GM21786 (cell line): ENCODE results near the gene HS3ST2.

Experiments used
- ATAC-seq: cut with Tn5 transposase; IDR thresholded peaks from one replicate; pipeline ENCODE4 v1.9.1; 2021; ENCODE audit not compliant: unreplicated experiment

Gene HS3ST2

GRCh38 chr16:22813948-22814710 is at the start of gene HS3ST2:
Gene HS3ST2 (plus strand): TSS chr16:22814162. CDS start chr16:22814611, 449 bp downstream.
- no peak for ATAC-seq

- ATAC-seq: no peak
Observed at GRCh38 chr16:22764662-22765327, 49.2 kb upstream of the HS3ST2 start.

GRCh38 chr16:22765479-22765878 is 48.5 kb upstream of the HS3ST2 start:
- ATAC-seq: no peak

GRCh38 chr16:22770866-22771265 is 43.1 kb upstream of the HS3ST2 start:
- no peak for ATAC-seq

GRCh38 chr16:22771551-22771950 is 42.4 kb upstream of the HS3ST2 start:
- ATAC-seq: no peak

- no peak for ATAC-seq
Observed at GRCh38 chr16:22775220-22775922, 38.6 kb upstream of the HS3ST2 start.

GRCh38 chr16:22781480-22781879 is 32.5 kb upstream of the HS3ST2 start:
- no peak for ATAC-seq

- ATAC-seq: no peak
Observed at GRCh38 chr16:22782314-22782713, 31.6 kb upstream of the HS3ST2 start.

- no peak for ATAC-seq
Observed at GRCh38 chr16:22784690-22785214, 29.2 kb upstream of the HS3ST2 start.

- no peak for ATAC-seq
Observed at GRCh38 chr16:22785552-22785951, 28.4 kb upstream of the HS3ST2 start.

GRCh38 chr16:22786284-22786683 is 27.7 kb upstream of the HS3ST2 start:
- ATAC-seq: no peak

GRCh38 chr16:22786691-22787090 is 27.3 kb upstream of the HS3ST2 start:
- no peak for ATAC-seq

GRCh38 chr16:22787466-22788192 is 26.3 kb upstream of the HS3ST2 start:
- ATAC-seq: no peak

GRCh38 chr16:22788193-22788530 is 25.8 kb upstream of the HS3ST2 start:
- no peak for ATAC-seq

GRCh38 chr16:22789281-22789945 is 24.5 kb upstream of the HS3ST2 start:
- ATAC-seq: no peak

GRCh38 chr16:22797551-22797950 is 16.4 kb upstream of the HS3ST2 start:
- no peak for ATAC-seq

GRCh38 chr16:22799113-22799512 is 14.8 kb upstream of the HS3ST2 start:
- ATAC-seq: no peak

GRCh38 chr16:22804893-22805292 is 9.1 kb upstream of the HS3ST2 start:
- no peak for ATAC-seq

- ATAC-seq: no peak
Observed at GRCh38 chr16:22805326-22805725, 8.6 kb upstream of the HS3ST2 start.

- no peak for ATAC-seq
Observed at GRCh38 chr16:22806811-22807210, 7.2 kb upstream of the HS3ST2 start.

GRCh38 chr16:22810226-22810625 is 3.7 kb upstream of the HS3ST2 start:
- no peak for ATAC-seq
